ENCODE results near the gene NEU3. TPM values are rescaled to one million over a fixed set of nuclear protein-coding genes. Genes with fewer than 3 reads are reported as not detected.

Gene NEU3
- polyA plus RNA-seq, 1 donor (not counting 4 experiments of a cell fraction or from before 2014, with no cell fraction given): 8.2 TPM

DNA sequence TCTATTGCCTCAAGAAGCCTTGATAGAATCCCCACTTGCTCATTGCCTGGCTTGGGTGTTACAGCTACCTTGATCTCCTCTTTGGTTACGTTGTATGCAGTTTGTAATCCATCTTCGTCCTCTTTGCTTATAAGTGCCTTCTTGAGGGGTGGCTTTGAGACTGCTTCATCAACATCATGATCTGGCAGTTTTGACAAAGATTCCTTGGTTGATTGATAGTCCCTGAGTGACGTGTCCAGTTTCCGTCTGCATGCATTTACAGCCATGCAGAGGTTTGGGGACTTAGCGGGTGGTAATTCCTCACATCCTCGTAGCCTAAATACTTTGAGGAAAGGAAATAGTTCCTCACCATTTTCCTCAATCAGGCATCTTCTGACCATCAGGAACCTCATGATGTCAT is 23.1 kb downstream of the NEU3 start:
- no peaks in the 10 kb centered on the region for H3K9me1 ChIP-seq (ENCODE audit: control insufficient read depth, extremely low read depth, insufficient read depth, low read length)
- dilution Hi-C loops (cut with MboI; ENCODE audit: extremely low pct_ligation_motif_present, low sequenced_read_pairs): no loop called here
- H3K9me3 ChIP-seq (ENCODE audit: control insufficient read depth, low read depth, low read length): no peaks in the 10 kb centered on the region
- H3K9ac ChIP-seq (ENCODE audit: control insufficient read depth, extremely low read depth, insufficient read depth, low read length): no peak overlapping the region
- H3K36me3 ChIP-seq (ENCODE audit: control insufficient read depth in 2 of 2, extremely low read depth in 1 of 2, insufficient read depth in 2 of 2, low read length in 2 of 2): peaks cover 10 to 11% of the 10 kb centered on the region in 2 experiments
- TF ChIP-seq, protein P1, sequence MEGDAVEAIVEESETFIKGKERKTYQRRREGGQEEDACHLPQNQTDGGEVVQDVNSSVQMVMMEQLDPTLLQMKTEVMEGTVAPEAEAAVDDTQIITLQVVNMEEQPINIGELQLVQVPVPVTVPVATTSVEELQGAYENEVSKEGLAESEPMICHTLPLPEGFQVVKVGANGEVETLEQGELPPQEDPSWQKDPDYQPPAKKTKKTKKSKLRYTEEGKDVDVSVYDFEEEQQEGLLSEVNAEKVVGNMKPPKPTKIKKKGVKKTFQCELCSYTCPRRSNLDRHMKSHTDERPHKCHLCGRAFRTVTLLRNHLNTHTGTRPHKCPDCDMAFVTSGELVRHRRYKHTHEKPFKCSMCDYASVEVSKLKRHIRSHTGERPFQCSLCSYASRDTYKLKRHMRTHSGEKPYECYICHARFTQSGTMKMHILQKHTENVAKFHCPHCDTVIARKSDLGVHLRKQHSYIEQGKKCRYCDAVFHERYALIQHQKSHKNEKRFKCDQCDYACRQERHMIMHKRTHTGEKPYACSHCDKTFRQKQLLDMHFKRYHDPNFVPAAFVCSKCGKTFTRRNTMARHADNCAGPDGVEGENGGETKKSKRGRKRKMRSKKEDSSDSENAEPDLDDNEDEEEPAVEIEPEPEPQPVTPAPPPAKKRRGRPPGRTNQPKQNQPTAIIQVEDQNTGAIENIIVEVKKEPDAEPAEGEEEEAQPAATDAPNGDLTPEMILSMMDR (optimal IDR thresholded peaks at IDR 0.05 in 1 of 3, IDR thresholded peaks at IDR 0.05 in 1 of 3, conservative IDR thresholded peaks at IDR 0.05 in 1 of 3; ENCODE audit: extremely low read depth in 1 of 3, insufficient read depth in 2 of 3, low read length in 3 of 3): no peak
- TF ChIP-seq EZH2 (IDR thresholded peaks at IDR 0.05; ENCODE audit: low read length): no peak
- H3K4me3 ChIP-seq (ENCODE audit: control insufficient read depth in 2 of 3, extremely low read depth in 1 of 3, insufficient read depth in 2 of 3, low read depth in 1 of 3, low read length in 3 of 3): no peak overlapping the region
- no peak overlapping the region for H2AFZ ChIP-seq (ENCODE audit: control insufficient read depth, low read length)
- H3K4me2 ChIP-seq (ENCODE audit: control insufficient read depth, extremely low read depth, insufficient read depth, low read depth, low read length): no peak overlapping the region
- no peak for FAIRE-seq
- H3K4me1 ChIP-seq (ENCODE audit: control insufficient read depth, extremely low read depth, insufficient read depth, low read length): peaks cover 4% of the 10 kb centered on the region
- H3K79me2 ChIP-seq (ENCODE audit: control insufficient read depth, insufficient read depth, low read length): no peaks in the 10 kb centered on the region
- H3K27me3 ChIP-seq (ENCODE audit: control insufficient read depth, extremely low read depth, insufficient read depth, low read length): no peaks in the 10 kb centered on the region
- H4K20me1 ChIP-seq (ENCODE audit: control insufficient read depth, extremely low read depth, insufficient read depth, low read length): no peaks in the 10 kb centered on the region
- DNase-seq (ENCODE audit: low read depth, low spot score): no peak
- no peak overlapping the region for H3K27ac ChIP-seq (ENCODE audit: control insufficient read depth, insufficient read depth, low read length)

DNA sequence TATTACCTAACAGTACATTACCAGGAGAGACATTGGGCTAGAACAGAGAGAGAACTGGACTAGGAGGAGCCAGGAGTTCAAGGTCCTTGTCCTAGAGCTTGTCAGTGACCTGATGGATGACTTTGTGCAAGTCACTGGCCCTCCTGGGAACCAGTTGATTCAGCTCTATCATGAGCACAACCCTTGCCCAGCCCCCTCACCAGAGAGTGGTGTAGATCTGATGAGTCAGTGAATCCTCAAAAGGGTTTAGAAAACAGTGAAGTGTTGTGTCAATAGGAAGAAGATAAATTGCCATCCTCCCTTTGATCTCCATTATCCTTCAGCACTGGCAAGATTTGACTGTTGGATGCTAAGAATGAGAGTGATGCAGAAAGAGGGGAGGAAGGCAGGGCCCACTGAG is 24.3 kb downstream of the NEU3 start:
- no peaks in the 10 kb centered on the region for H3K79me2 ChIP-seq (ENCODE audit: control insufficient read depth, insufficient read depth, low read length)
- no peaks in the 10 kb centered on the region for H4K20me1 ChIP-seq (ENCODE audit: control insufficient read depth, extremely low read depth, insufficient read depth, low read length)
- TF ChIP-seq EZH2 (IDR thresholded peaks at IDR 0.05; ENCODE audit: low read length): no peak
- TF ChIP-seq, protein P1 (optimal IDR thresholded peaks at IDR 0.05 in 1 of 3, IDR thresholded peaks at IDR 0.05 in 1 of 3, conservative IDR thresholded peaks at IDR 0.05 in 1 of 3; ENCODE audit: extremely low read depth in 1 of 3, insufficient read depth in 2 of 3, low read length in 3 of 3): no peak
- H3K36me3 ChIP-seq (ENCODE audit: control insufficient read depth in 2 of 2, extremely low read depth in 1 of 2, insufficient read depth in 2 of 2, low read length in 2 of 2): peaks cover 9 to 11% of the 10 kb centered on the region in 2 experiments
- H2AFZ ChIP-seq (ENCODE audit: control insufficient read depth, low read length): no peak overlapping the region
- FAIRE-seq (no peak), DNase-seq (ENCODE audit: low read depth, low spot score) (no peak)
- H3K4me3 ChIP-seq (ENCODE audit: control insufficient read depth in 2 of 3, extremely low read depth in 1 of 3, insufficient read depth in 2 of 3, low read depth in 1 of 3, low read length in 3 of 3): no peak overlapping the region
- no peak overlapping the region for H3K27ac ChIP-seq (ENCODE audit: control insufficient read depth, insufficient read depth, low read length)
- no peak overlapping the region for H3K9ac ChIP-seq (ENCODE audit: control insufficient read depth, extremely low read depth, insufficient read depth, low read length)
- no peaks in the 10 kb centered on the region for H3K9me3 ChIP-seq (ENCODE audit: control insufficient read depth, low read depth, low read length)
- no peaks in the 10 kb centered on the region for H3K9me1 ChIP-seq (ENCODE audit: control insufficient read depth, extremely low read depth, insufficient read depth, low read length)
- H3K27me3 ChIP-seq (ENCODE audit: control insufficient read depth, extremely low read depth, insufficient read depth, low read length): no peaks in the 10 kb centered on the region
- H3K4me1 ChIP-seq (ENCODE audit: control insufficient read depth, extremely low read depth, insufficient read depth, low read length): peaks cover 4% of the 10 kb centered on the region
- dilution Hi-C loops (cut with MboI; ENCODE audit: extremely low pct_ligation_motif_present, low sequenced_read_pairs): no loop called here
- H3K4me2 ChIP-seq (ENCODE audit: control insufficient read depth, extremely low read depth, insufficient read depth, low read depth, low read length): no peak overlapping the region
